ENCODE results near the gene PLK3.

Gene PLK3

GRCh38 chr1:44839576-44839975, 39.4 kb downstream of the PLK3 start:
- Histone ChIP-seq H3K9ac (ENCODE audit: low read length) (no peak overlapping the region), H3K9me3 (ENCODE audit: insufficient read depth, low read length) (no peaks in the 10 kb centered on the region), H3K36me3 (replicated peaks; ENCODE audit: low read depth, low read length) (no peaks in the 10 kb centered on the region), H4K20me1 (ENCODE audit: insufficient read depth, low read length) (no peaks in the 10 kb centered on the region), H3K27ac (ENCODE audit: low read length) (no peak overlapping the region), H3K27me3 (ENCODE audit: low read depth, low read length) (no peaks in the 10 kb centered on the region), H3K4me2 (ENCODE audit: low read length) (no peak overlapping the region), H3K79me2 (ENCODE audit: low read length) (no peaks in the 10 kb centered on the region), H3K4me1 (ENCODE audit: low read length) (peaks cover 11% of the 10 kb centered on the region), H3K4me3 (ENCODE audit: low read length) (no peak overlapping the region), H2AFZ (ENCODE audit: low read depth, low read length) (no peak overlapping the region)
- TF ChIP-seq EZH2phosphoT487 (IDR thresholded peaks at IDR 0.05; ENCODE audit: low read depth) (no peak), CTCF (IDR thresholded peaks at IDR 0.05; ENCODE audit: low read depth, low read length) (no peak)

- H3K4me1 ChIP-seq (ENCODE audit: low read length) = no peaks in the 10 kb centered on the region
- H2AFZ ChIP-seq (ENCODE audit: low read depth, low read length) = no peak overlapping the region
- no peak overlapping the region for H3K4me2 ChIP-seq (ENCODE audit: low read length)
- H3K9ac ChIP-seq (ENCODE audit: low read length) = no peak overlapping the region
- H3K36me3 ChIP-seq (replicated peaks; ENCODE audit: low read depth, low read length) = no peaks in the 10 kb centered on the region
- H3K27me3 ChIP-seq (ENCODE audit: low read depth, low read length) = no peaks in the 10 kb centered on the region
- no peak overlapping the region for H3K4me3 ChIP-seq (ENCODE audit: low read length)
- no peaks in the 10 kb centered on the region for H4K20me1 ChIP-seq (ENCODE audit: insufficient read depth, low read length)
- TF ChIP-seq CTCF (IDR thresholded peaks at IDR 0.05; ENCODE audit: low read depth, low read length) (no peak), EZH2phosphoT487 (IDR thresholded peaks at IDR 0.05; ENCODE audit: low read depth) (no peak)
- no peak overlapping the region for H3K27ac ChIP-seq (ENCODE audit: low read length)
- no peaks in the 10 kb centered on the region for H3K79me2 ChIP-seq (ENCODE audit: low read length)
- H3K9me3 ChIP-seq (ENCODE audit: insufficient read depth, low read length) = no peaks in the 10 kb centered on the region
Measured at GRCh38 chr1:44842486-44842861, 42.3 kb downstream of the PLK3 start.

- Histone ChIP-seq H3K36me3 (replicated peaks; ENCODE audit: low read depth, low read length) (no peaks in the 10 kb centered on the region), H3K9me3 (ENCODE audit: insufficient read depth, low read length) (no peaks in the 10 kb centered on the region), H3K4me1 (ENCODE audit: low read length) (no peaks in the 10 kb centered on the region), H3K9ac (ENCODE audit: low read length) (no peak within 1 kb of the TSS), H3K79me2 (ENCODE audit: low read length) (no peaks in the 10 kb centered on the region), H4K20me1 (ENCODE audit: insufficient read depth, low read length) (no peaks in the 10 kb centered on the region), H3K27ac (ENCODE audit: low read length) (no peak within 1 kb of the TSS), H3K27me3 (ENCODE audit: low read depth, low read length) (no peaks in the 10 kb centered on the region), H3K4me2 (ENCODE audit: low read length) (no peak within 1 kb of the TSS), H3K4me3 (ENCODE audit: low read length) (no peak within 1 kb of the TSS), H2AFZ (ENCODE audit: low read depth, low read length) (no peak within 1 kb of the TSS)
- TF ChIP-seq EZH2phosphoT487 (IDR thresholded peaks at IDR 0.05; ENCODE audit: low read depth) (no peak), CTCF (IDR thresholded peaks at IDR 0.05; ENCODE audit: low read depth, low read length) (no peak)
Measured at GRCh38 chr1:44842862-44843655, 42.9 kb downstream of the PLK3 start, which contains the start of gene PTCH2. Gene PTCH2, minus strand, starts transcription at chr1:44843253. Its CDS starts 321 bp downstream, at chr1:44842932.

GRCh38 chr1:44846985-44847384, 46.8 kb downstream of the PLK3 start:
- H3K36me3 ChIP-seq (replicated peaks; ENCODE audit: low read depth, low read length) = no peaks in the 10 kb centered on the region
- peaks cover 7% of the 10 kb centered on the region for H3K4me1 ChIP-seq (ENCODE audit: low read length)
- no peaks in the 10 kb centered on the region for H4K20me1 ChIP-seq (ENCODE audit: insufficient read depth, low read length)
- no peak overlapping the region for H3K4me2 ChIP-seq (ENCODE audit: low read length)
- TF ChIP-seq CTCF (IDR thresholded peaks at IDR 0.05; ENCODE audit: low read depth, low read length) (no peak), EZH2phosphoT487 (IDR thresholded peaks at IDR 0.05; ENCODE audit: low read depth) (no peak)
- H3K4me3 ChIP-seq (ENCODE audit: low read length) = no peak overlapping the region
- no peaks in the 10 kb centered on the region for H3K79me2 ChIP-seq (ENCODE audit: low read length)
- H3K27ac ChIP-seq (ENCODE audit: low read length) = no peak overlapping the region
- no peak overlapping the region for H2AFZ ChIP-seq (ENCODE audit: low read depth, low read length)
- no peaks in the 10 kb centered on the region for H3K9me3 ChIP-seq (ENCODE audit: insufficient read depth, low read length)
- H3K9ac ChIP-seq (ENCODE audit: low read length) = no peak overlapping the region
- H3K27me3 ChIP-seq (ENCODE audit: low read depth, low read length) = no peaks in the 10 kb centered on the region
